Mesodermal cell (in vitro differentiated cells): Measurements from ENCODE around the gene AKAP3. TPM values are rescaled to one million over a fixed set of nuclear protein-coding genes. Genes with fewer than 3 reads are reported as not detected.

Experiments used
- H3K27ac ChIP-seq: 2 replicates; pipeline ENCODE4 v1.7.0; 2013; ENCODE audit warnings: mild to moderate bottlenecking, low read depth, low read length, moderate library complexity; ENCODE audit not compliant: severe bottlenecking
- H3K36me3 ChIP-seq: 2 replicates; pipeline ENCODE4 v1.7.1; 2013; ENCODE audit warnings: mild to moderate bottlenecking, low read length, moderate library complexity; ENCODE audit not compliant: control insufficient read depth, insufficient read depth
- H3K4me1 ChIP-seq: one replicate; pipeline ENCODE4 v1.7.1; 2013; ENCODE audit warnings: mild to moderate bottlenecking, low read length; ENCODE audit not compliant: insufficient read depth, control insufficient read depth, poor library complexity, severe bottlenecking
- H3K4me3 ChIP-seq: 2 replicates; pipeline ENCODE4 v1.7.0; 2013; ENCODE audit warnings: low read length, control low read depth, mild to moderate bottlenecking; ENCODE audit not compliant: insufficient read depth, poor library complexity, severe bottlenecking; ENCODE audit errors: extremely low read depth
- H3K9me3 ChIP-seq: 2 replicates; pipeline ENCODE4 v1.7.1; 2013; ENCODE audit warnings: mild to moderate bottlenecking, low read length, moderate library complexity; ENCODE audit not compliant: control insufficient read depth
- WGBS, 2 experiments: methylation state at CpG; one replicate each; pipeline ENCODE4 v1.1.5; 2013; ENCODE audit warnings: missing lambda C conversion rate in 2 of 2; ENCODE audit not compliant: insufficient coverage in 2 of 2; 5-methylcytosine and 5-hydroxymethylcytosine counted together
- polyA plus RNA-seq, 2 experiments: library from polyadenylated mRNA; stranded (reverse); fragments of 50-300 nt; gene quantifications; one replicate each; pipeline ENCODE4 v1.2.3, GENCODE V29; 2013

AKAP3 gene
- 1.8 TPM for polyA plus RNA-seq (2013, experiment 1 of 2)
- 1.1 TPM for polyA plus RNA-seq (2013, experiment 2 of 2)

DNA sequence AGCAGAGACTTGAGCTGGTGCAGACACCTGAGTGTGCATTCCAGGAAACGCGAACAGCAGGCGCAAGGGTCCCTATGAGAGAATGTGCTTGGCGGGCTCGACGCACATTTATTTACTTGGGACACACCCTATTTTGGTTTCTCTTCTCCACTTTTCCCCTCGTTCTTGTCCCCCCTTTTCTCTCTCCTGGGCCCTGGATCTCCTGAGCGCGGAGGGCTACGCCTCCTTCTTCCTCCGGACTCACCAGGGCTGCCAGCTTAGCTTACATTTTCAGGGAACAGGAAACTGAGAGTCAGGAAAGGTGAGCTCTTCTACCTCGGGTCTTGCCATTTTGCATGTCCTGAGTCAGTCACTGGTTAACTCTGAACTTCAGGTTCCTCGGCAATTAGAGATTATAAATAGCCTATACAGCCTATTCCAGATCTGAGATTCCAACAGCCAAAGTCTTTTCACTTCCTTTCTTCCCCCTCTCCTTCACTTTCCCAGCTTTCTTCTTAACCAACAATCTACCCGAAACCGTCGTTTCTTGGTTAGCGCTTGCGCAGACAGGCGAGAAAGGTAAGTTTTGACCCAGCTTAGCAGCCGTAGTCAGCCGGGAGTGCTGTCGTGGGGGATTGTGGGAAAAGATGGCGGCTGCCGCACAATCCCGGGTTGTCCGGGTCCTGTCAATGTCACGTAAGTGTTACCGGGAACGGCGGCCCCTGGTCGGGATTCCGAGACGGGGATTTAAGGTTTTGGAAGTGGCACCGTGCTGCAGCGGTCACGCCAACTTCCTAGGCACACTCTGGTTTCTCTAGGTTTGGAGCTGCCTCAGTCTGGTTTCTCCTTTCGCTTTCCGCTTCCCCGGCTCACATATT lies at the start of gene AKAP3, which contains the start of gene NDUFA9:
Gene AKAP3, minus strand, starts transcription at position 551 of the 857 bp plus-strand sequence. CDS start 10,855 bp downstream, outside the sequence.
Gene NDUFA9, plus strand, starts transcription at position 614 of the 857 bp plus-strand sequence. Its CDS starts 13 bp downstream, at position 627.
- Histone ChIP-seq H3K4me1 (peaks cover 9% of the 10 kb centered on the region), H3K4me3 (peak within 1 kb of the TSS; percentile 77), H3K9me3 (no peaks in the 10 kb centered on the region), H3K36me3 (no peaks in the 10 kb centered on the region), H3K27ac (peak within 1 kb of the TSS; percentile 60)
- WGBS, 2 experiments, result 1% methylated on average over 30 to 31 of the region's 39 CpGs

DNA sequence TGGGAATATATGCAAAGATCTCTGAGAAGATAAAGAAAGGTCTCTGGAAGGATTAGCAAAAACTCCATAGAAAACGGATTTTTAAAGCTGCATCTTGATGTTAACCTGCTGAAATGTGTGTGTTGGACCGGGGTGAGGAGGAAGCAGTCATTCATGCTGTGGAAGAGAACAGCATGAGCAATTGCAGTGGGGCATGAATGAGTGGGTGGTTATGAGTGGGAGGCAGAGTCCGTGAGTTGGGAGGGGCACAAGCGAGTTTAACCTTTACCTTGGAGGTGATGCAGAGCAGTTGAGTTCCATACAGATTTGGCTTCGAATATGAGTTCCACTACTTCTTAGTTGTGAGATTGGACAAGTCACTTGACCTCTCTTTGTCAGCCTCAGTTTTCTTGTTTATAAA lies 41.9 kb upstream of the AKAP3 start:
- WGBS, 2 experiments, result 91 to 97% methylated on average over 4 to 5 of the region's 5 CpGs
- Histone ChIP-seq H3K27ac (no peak overlapping the region), H3K4me3 (no peak overlapping the region), H3K4me1 (no peaks in the 10 kb centered on the region), H3K36me3 (peaks cover 50% of the 10 kb centered on the region), H3K9me3 (no peaks in the 10 kb centered on the region)

DNA sequence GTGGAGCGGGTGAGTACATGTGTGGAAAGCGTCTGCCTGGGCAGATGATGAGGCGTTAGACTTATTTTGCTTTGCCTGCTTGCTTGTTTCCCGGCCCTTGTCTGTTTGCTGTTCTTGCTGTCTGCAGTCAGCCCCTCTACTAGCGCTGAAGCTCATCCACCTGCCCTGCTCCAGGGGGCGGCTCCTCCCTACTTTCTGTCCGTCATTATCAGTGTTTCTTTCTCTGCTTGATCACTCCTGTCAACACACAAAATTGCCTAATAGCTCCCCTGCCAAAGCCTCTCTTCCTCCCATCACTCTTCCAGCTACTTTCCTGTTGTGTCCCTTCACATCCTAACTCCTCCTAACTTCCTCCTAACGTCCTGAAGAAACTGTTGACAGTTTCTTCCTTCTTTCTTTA lies 36.5 kb upstream of the AKAP3 start:
- Histone ChIP-seq H3K4me1 (no peaks in the 10 kb centered on the region), H3K36me3 (peaks cover 73% of the 10 kb centered on the region), H3K4me3 (no peak overlapping the region), H3K9me3 (no peaks in the 10 kb centered on the region), H3K27ac (no peak overlapping the region)
- 92 to 94% methylated on average over 8 of the region's 8 CpGs for WGBS, 2 experiments

DNA sequence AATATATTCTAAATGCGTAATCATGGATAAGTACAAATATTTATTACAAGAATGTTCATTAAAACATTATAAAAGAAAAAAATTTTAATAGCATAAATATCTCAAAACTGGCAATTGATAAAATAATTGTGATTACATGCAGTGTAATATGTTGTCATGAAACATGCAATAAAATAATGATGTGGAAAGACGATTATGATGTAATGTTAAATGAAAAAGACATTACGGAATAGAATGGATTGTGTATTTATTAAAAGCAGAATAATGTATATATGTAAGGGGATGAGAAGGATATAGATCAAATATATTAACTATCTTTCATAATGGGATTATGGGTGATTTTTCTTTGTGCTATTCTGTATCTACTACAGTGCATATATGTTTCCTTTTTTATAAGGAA lies 32.9 kb upstream of the AKAP3 start:
- Histone ChIP-seq H3K9me3 (no peaks in the 10 kb centered on the region), H3K4me1 (no peaks in the 10 kb centered on the region), H3K36me3 (peaks cover 47% of the 10 kb centered on the region), H3K4me3 (no peak overlapping the region), H3K27ac (no peak overlapping the region)
- 100% methylated on average over 2 of the region's 3 CpGs; no CpG with 5 or more reads in 1 of the 2 experiments for WGBS, 2 experiments

DNA sequence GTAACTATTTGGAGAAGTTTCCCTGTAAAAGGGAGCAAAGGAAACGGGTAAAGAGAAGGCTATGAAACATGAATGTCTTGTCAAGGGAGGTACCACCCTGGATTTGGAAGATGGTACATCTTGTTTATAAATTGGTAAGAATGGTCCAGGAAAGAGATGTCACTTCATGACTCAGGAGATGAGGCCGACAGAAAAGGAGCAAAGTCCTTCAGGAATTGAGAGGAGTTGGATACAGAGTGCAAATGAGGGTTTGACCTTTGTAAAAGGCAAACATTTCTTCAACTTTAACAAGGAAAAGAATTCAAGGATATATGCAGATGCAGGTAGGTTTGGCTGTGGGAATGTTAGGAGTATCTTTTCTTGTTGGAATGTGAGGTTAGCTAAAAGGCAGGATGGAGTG lies 30.9 kb upstream of the AKAP3 start:
- no peaks in the 10 kb centered on the region for H3K9me3 ChIP-seq
- H3K36me3 ChIP-seq, result peaks cover 28% of the 10 kb centered on the region
- H3K4me1 ChIP-seq, result no peaks in the 10 kb centered on the region
- 97 to 100% methylated on average over 2 of the region's 2 CpGs for WGBS, 2 experiments
- no peak overlapping the region for H3K4me3 ChIP-seq
- H3K27ac ChIP-seq, result no peak overlapping the region

DNA sequence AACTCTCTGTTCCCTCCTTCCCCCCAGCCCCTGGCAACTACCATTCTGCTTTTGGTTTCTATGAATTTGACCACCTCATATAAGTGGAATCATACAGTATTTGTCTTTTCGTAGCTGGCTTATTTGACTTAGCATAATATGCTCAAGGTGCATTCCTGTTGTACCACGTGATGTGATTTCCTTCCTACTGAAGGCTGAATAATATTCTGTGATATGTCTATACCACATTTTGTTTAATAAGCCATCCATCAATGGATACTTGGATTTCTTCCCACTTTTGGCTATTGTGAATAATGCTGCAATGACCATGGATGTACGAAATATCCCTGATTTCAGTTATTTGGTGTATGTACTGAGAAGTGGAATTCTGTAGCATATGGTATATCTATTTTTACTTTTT lies 16.4 kb upstream of the AKAP3 start:
- WGBS, 2 experiments, result 100% methylated on average over 1 of the region's 3 CpGs; no CpG with 5 or more reads in 1 of the 2 experiments
- no peak overlapping the region for H3K4me3 ChIP-seq
- H3K9me3 ChIP-seq, result no peaks in the 10 kb centered on the region
- peaks cover 14% of the 10 kb centered on the region for H3K4me1 ChIP-seq
- peaks cover 87% of the 10 kb centered on the region for H3K36me3 ChIP-seq
- H3K27ac ChIP-seq, result no peak overlapping the region

DNA sequence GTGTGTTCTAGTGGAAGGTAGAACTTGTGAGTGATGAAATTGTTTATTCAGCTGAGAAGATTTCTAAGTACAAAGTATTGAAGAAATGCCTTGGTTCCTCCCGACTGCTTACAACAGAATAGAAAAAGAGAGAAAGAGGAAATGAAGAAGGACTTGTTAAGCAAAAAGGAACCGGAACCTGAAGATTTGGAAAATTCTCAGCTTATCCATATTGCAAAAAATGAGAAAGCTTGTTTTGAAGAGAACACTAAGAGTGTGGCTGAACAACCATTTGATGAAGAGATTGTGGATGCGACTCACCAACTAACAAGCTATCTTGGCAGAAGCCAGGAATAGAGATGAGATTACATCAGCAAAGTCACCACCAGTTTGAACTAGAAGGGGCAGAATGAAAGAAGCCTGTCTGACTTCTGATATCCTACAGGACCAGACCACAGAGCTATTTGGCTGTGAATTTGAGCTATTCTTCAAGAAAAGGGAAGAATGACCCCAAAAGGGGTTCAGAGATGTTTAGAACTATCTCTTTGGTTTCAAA lies 15.2 kb upstream of the AKAP3 start:
- Histone ChIP-seq H3K9me3 (no peaks in the 10 kb centered on the region), H3K36me3 (peaks cover 87% of the 10 kb centered on the region), H3K27ac (peak overlapping the region; percentile 90), H3K4me1 (peaks cover 14% of the 10 kb centered on the region), H3K4me3 (no peak overlapping the region)
- WGBS, 2 experiments, result 0 to 67% methylated on average over 1 to 3 of the region's 3 CpGs

- H3K4me1 ChIP-seq, result peaks cover 4% of the 10 kb centered on the region
- H3K9me3 ChIP-seq, result no peaks in the 10 kb centered on the region
- H3K4me3 ChIP-seq, result no peak overlapping the region
- WGBS, 2 experiments, result no CpG with 5 or more reads among the region's 2 CpGs
- peaks cover 40% of the 10 kb centered on the region for H3K36me3 ChIP-seq
- H3K27ac ChIP-seq, result no peak overlapping the region
Measured at GRCh38 chr12:4653691-4654090, 4.8 kb upstream of the AKAP3 start.

DNA sequence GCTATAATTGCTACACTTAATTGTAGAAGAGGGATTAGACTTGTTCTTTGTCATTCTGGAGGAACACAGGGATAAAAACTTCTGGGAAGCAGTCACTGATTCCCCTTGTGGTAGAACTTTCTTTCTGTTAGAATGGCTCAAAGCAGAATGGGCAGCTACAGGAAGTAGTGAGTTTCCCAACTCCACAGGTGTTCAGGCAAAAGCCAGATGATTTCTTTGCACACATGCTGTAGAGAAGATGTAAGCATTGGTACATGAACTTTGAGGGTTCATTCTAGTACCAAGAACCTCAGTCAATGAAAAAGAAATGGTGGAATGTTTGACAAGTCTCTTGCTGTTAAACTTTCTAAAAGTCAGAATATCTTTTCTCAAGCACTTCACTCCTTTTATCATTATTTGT lies 4.4 kb upstream of the AKAP3 start:
- H3K9me3 ChIP-seq, result no peaks in the 10 kb centered on the region
- peaks cover 35% of the 10 kb centered on the region for H3K36me3 ChIP-seq
- peaks cover 4% of the 10 kb centered on the region for H3K4me1 ChIP-seq
- H3K27ac ChIP-seq, result no peak overlapping the region
- H3K4me3 ChIP-seq, result no peak overlapping the region

DNA sequence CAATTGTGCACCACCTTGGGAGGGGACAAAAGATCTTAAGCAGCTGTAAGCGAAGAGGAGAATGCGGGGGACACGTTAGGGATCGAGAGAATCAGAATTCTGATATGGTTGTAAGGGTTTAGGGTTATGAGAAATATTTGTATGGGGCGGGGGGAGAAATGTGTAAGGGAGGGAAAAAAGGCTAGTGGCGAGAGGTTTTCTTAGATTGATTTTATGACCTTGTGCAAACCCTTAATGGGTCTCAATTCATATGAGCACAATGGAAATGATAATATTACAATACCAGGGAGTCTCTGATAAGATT lies 459 bp upstream of the AKAP3 start:
- 0% methylated on average over 5 of the region's 6 CpGs for WGBS, 2 experiments
- no peaks in the 10 kb centered on the region for H3K9me3 ChIP-seq
- H3K4me1 ChIP-seq, result peaks cover 9% of the 10 kb centered on the region
- peaks cover 2% of the 10 kb centered on the region for H3K36me3 ChIP-seq
- H3K4me3 ChIP-seq, result peak overlapping the region; percentile 77
- H3K27ac ChIP-seq, result peak overlapping the region; percentile 60

DNA sequence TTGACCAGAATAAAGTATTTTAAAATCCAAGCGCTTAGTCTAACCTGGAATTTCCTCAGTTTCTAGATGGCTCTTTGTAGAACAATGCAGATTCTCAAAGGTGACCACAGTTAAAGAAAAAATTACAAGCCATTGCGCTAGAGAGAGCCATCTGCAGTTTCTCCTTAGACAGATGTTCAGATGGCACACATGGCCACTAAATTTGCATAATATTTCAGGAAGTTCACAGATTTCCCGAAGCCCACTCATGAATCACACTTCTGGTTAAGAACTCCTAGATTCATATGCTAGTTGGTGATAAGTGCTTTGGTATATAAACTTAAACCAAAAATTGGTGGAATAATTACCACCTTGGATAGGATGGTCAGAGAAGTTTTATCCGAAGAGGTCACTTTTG lies 749 bp downstream of the AKAP3 start:
- Histone ChIP-seq H3K9me3 (no peaks in the 10 kb centered on the region), H3K4me3 (peak overlapping the region; percentile 77), H3K4me1 (peaks cover 9% of the 10 kb centered on the region), H3K27ac (no peak overlapping the region), H3K36me3 (no peaks in the 10 kb centered on the region)
- WGBS, 2 experiments, result 46 to 59% methylated on average over 2 to 3 of the region's 4 CpGs
